HG02938 (cell line): ENCODE measurements around the gene MTMR3.
"Not testable (repeated sequence)": the region's sequence is repeated elsewhere in the genome, so short reads cannot be mapped to it uniquely, and the experiment has no call there.

Source experiments
- ATAC-seq: cut with Tn5 transposase; IDR thresholded peaks from one replicate; pipeline ENCODE4 v1.9.1; 2021; ENCODE audit warnings: mild to moderate bottlenecking, moderate library complexity; ENCODE audit not compliant: unreplicated experiment

Gene MTMR3

GRCh38 chr22:29956680-29957079 is 73.7 kb downstream of the MTMR3 start:
- no peak for ATAC-seq

- ATAC-seq, result no peak
Observed at GRCh38 chr22:29958170-29958569, 75.2 kb downstream of the MTMR3 start.

- no peak for ATAC-seq
Observed at GRCh38 chr22:29964776-29965175, 81.8 kb downstream of the MTMR3 start.

- ATAC-seq, result no peak
Observed at GRCh38 chr22:29967461-29967860, 84.5 kb downstream of the MTMR3 start.

- no peak for ATAC-seq
Observed at GRCh38 chr22:29971607-29972006, 88.6 kb downstream of the MTMR3 start.

DNA sequence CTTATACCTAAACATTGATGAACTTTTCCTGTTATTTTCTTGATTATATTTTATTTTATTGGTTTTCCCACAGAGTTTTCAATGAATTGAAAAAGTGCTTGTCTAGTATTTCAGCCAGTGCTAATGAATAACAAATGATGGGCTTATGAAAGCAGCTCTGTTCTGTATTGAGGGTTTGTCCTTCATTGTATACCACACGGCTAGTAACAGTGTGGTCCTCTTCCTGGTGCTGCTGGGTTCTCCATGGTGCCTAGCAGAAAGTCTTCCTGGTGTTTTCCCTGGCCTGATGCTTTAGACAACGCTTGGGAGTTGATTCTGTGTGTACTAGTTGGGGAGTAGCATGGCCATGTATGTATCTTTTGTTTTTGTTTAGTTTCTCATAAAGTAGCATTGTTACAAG is 89.1 kb downstream of the MTMR3 start:
- ATAC-seq, result no peak

DNA sequence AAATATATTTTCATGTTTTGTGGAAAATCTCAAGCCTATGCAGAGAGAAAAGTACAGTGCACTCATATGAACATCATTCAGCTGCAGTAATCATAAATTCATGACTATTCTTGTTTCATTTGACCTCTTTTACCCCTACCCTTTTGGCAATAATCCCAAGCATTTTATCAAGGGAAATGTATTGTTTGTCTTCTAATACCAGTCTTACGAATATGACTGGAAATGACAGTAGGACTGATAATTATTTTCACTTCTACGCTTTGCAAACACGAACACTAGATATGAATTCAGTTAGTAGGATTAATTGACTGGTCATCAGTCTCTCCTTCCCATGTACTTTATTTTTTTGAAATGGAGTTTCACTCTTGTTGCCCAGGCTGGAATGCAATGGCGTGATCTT is 90.3 kb downstream of the MTMR3 start:
- ATAC-seq, result no peak

DNA sequence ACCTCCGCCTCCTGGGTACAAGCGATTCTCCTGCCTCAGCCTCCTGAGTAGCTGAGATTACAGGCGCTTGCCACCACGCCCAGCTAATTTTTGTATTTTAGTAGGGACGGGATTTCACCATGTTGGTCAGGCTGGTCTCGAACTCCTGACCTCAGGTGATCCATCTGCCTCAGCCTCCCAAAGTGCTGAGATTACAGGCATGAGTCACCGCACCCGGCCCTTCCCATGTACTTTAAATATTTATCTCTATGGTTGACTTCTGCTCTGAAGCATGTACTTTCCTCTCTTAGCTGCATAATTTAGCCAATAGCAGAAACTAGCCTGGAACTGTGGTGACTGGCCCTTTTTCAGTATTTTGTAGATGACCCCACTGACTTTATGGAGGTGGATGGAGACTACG is 90.7 kb downstream of the MTMR3 start:
- not testable (repeated sequence) for ATAC-seq

- no peak for ATAC-seq
Observed at GRCh38 chr22:29975494-29975893, 92.5 kb downstream of the MTMR3 start.

- ATAC-seq, result no peak
Observed at GRCh38 chr22:29977107-29977506, 94.1 kb downstream of the MTMR3 start.

DNA sequence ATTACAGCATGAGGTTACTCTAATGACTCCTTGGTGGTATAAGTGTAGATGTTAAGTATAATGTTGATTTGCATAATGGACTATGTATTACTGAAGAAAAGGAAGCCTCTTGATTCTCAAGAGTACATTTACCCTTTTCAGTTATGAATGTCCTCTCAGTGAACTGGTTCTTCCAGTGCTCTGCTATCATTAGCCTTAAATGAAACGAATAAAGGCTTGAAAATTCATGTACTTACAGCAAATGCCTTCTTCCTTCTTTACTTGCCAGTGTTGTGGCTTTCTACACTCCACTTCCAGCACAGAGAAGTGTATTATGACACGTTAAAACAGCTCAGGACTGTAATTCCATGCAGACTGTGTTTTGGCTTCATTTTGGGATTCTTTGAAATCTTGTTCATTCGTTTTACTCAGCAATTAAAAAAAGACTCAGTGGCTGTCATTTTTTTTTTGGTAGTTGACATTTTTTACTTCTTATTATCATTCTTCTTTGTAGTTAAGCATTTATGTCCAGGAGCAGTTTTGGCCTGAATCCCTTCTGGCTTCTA is 96.9 kb downstream of the MTMR3 start:
- ATAC-seq, result peak; percentile 98

DNA sequence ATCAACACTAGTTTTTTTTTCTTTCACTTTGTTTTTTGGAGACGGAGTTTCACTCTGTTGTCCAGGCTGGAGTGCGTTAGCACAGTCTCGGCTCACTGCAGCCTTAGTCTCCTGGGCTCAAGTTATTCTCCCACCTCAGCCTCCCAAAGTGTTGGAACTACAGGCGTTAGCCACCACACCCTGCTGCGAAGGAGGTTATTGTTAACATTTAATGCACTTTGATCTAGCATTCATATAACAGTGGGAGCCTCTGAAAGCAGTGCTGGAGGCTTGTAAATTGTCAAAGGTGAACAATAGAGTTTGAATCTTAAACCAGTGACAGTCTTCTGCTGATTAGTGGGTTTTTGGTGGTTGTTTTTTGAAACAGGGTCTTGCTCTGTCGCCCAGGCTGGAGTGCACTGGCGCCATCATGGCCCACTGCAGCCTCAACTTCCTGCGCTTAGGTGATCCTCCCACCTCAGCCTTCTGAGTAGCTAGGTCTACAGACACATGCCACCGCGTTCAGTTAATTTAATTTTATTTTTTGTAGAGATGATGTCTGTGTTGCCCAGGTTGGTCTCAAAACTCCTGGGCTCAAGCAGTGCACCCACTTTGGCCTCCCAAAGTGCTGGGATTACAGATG is 100.4 kb downstream of the MTMR3 start:
- ATAC-seq, result no peak

DNA sequence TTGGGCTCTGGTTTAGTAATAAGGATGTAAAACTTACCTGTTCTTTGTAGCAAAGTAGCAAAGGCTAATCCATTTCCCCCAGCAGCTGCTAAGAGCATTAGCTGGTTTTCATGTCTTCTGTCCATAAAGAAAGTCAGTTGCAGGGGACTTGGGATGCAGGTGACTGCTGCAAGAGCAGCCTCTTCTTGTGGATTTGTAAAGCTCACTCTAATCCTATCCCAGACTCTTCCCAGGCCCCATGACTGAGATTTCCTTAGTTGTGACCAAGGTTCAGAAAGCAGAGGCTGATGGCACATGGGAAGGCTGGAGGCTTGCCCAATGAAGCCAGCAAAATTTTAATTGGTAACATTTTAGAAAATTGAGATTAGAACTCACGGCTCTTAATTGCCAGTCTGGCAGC is 102.9 kb downstream of the MTMR3 start:
- no peak for ATAC-seq

DNA sequence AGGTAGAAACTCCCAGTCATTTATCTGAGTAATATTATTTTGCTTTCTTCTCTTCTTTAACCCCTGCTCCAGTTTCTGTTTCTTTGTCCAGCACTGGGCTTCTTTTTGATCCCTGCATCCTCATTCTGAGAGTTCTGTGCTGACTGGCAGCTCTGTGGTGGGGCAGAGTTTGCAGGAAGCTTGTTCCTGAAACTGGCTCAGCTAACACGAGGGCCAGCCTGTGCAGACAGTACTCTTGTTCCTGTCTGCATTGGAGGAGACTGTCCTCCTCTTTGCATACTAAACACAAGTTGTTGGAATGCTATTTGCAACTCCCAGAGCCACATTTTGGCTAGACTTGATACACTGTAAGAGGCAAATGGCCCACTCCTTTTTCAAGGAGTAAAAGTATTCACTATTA is 104.2 kb downstream of the MTMR3 start:
- ATAC-seq, result no peak

- no peak for ATAC-seq
Observed at GRCh38 chr22:29988719-29989118, 105.7 kb downstream of the MTMR3 start.

- no peak for ATAC-seq
Observed at GRCh38 chr22:29989446-29989845, 106.5 kb downstream of the MTMR3 start.

- ATAC-seq, result no peak
Observed at GRCh38 chr22:29992341-29993275, 109.6 kb downstream of the MTMR3 start.

- ATAC-seq, result no peak
Observed at GRCh38 chr22:29994027-29994715, 111.2 kb downstream of the MTMR3 start.

GRCh38 chr22:29994943-29995342 is 112.0 kb downstream of the MTMR3 start:
- no peak for ATAC-seq

- no peak for ATAC-seq
Observed at GRCh38 chr22:29997107-29997506, 114.1 kb downstream of the MTMR3 start.

- ATAC-seq, result no peak
Observed at GRCh38 chr22:29997516-29997915, 114.5 kb downstream of the MTMR3 start.
